ENCODE measurements around the gene TMCO4. TPM values are rescaled to one million over a fixed set of nuclear protein-coding genes. Genes with fewer than 3 reads are reported as not detected.

The TMCO4 gene
- total RNA-seq, 1 experiment from 2014 or later, result 4.3 TPM

DNA sequence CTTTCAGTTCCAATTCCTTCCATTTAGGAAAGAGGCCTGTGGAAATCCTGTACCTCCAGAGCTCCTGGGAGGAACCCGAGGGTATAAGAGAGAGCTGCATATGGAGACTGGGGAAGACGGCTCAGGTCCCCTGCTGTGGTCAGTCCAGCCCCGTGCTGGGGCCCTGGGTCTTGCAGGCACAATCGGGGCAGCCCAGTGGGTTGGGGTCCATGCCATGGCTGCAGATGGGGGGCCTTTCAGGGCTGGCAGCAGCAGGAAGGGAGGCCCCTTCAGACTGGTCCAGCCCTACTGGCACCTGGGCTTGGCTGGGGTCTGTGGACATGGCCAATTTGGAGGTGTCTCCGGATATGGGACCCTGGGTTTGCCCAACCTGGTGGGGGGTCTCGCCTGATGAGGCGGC is 116.8 kb downstream of the TMCO4 start:
- Histone ChIP-seq H3K4me3 (ENCODE audit: low read depth, low read length, poor library complexity, severe bottlenecking) (no peak overlapping the region), H3K4me1 (ENCODE audit: insufficient read depth, low read length, poor library complexity, severe bottlenecking) (no peaks in the 10 kb centered on the region), H3K27ac (ENCODE audit: low read depth, low read length, poor library complexity, severe bottlenecking) (no peak overlapping the region), H3K27me3 (replicated peaks; ENCODE audit: insufficient read depth, low read depth, low read length, poor library complexity) (no peaks in the 10 kb centered on the region), H3K9me3 (ENCODE audit: low read depth, low read length, poor library complexity, severe bottlenecking) (no peaks in the 10 kb centered on the region), H3K36me3 (ENCODE audit: insufficient read depth, low read length, poor library complexity, severe bottlenecking) (no peaks in the 10 kb centered on the region)
- CTCF ChIA-PET, result no interaction called here
- intact Hi-C loops (cut with micrococcal nuclease; ENCODE audit: unreplicated experiment), result no loop called here
- no TSS peak for BruUV-seq (replicated peaks)
- POLR2A ChIA-PET (ENCODE audit: low non-redundant PET), result no interaction called here
- no peak for DNase-seq (ENCODE audit: low spot score)
- no peak for TF ChIP-seq EZH2 (IDR thresholded peaks at IDR 0.05; ENCODE audit: borderline replicate concordance, low read depth, low read length, poor library complexity, severe bottlenecking)
- TF ChIP-seq, protein P1, sequence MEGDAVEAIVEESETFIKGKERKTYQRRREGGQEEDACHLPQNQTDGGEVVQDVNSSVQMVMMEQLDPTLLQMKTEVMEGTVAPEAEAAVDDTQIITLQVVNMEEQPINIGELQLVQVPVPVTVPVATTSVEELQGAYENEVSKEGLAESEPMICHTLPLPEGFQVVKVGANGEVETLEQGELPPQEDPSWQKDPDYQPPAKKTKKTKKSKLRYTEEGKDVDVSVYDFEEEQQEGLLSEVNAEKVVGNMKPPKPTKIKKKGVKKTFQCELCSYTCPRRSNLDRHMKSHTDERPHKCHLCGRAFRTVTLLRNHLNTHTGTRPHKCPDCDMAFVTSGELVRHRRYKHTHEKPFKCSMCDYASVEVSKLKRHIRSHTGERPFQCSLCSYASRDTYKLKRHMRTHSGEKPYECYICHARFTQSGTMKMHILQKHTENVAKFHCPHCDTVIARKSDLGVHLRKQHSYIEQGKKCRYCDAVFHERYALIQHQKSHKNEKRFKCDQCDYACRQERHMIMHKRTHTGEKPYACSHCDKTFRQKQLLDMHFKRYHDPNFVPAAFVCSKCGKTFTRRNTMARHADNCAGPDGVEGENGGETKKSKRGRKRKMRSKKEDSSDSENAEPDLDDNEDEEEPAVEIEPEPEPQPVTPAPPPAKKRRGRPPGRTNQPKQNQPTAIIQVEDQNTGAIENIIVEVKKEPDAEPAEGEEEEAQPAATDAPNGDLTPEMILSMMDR (conservative IDR thresholded peaks at IDR 0.05; ENCODE audit: low read depth, low read length), result no peak

- Histone ChIP-seq H3K27me3 (replicated peaks; ENCODE audit: insufficient read depth, low read depth, low read length, poor library complexity) (peaks cover 3% of the 10 kb centered on the region), H3K9me3 (ENCODE audit: low read depth, low read length, poor library complexity, severe bottlenecking) (no peaks in the 10 kb centered on the region), H3K36me3 (ENCODE audit: insufficient read depth, low read length, poor library complexity, severe bottlenecking) (no peaks in the 10 kb centered on the region), H3K27ac (ENCODE audit: low read depth, low read length, poor library complexity, severe bottlenecking) (no peak overlapping the region), H3K4me1 (ENCODE audit: insufficient read depth, low read length, poor library complexity, severe bottlenecking) (no peaks in the 10 kb centered on the region), H3K4me3 (ENCODE audit: low read depth, low read length, poor library complexity, severe bottlenecking) (no peak overlapping the region)
- DNase-seq (ENCODE audit: low spot score), result peak; percentile 45
- no TSS peak for BruUV-seq (replicated peaks)
- intact Hi-C loops (cut with micrococcal nuclease; ENCODE audit: unreplicated experiment), result no loop called here
- POLR2A ChIA-PET (ENCODE audit: low non-redundant PET), result no interaction called here
- TF ChIP-seq, protein P1 (conservative IDR thresholded peaks at IDR 0.05; ENCODE audit: low read depth, low read length), result no peak
- TF ChIP-seq EZH2 (IDR thresholded peaks at IDR 0.05; ENCODE audit: borderline replicate concordance, low read depth, low read length, poor library complexity, severe bottlenecking), result no peak
- CTCF ChIA-PET, result no interaction called here
Observed at GRCh38 chr1:19682257-19682656, 117.5 kb downstream of the TMCO4 start.

DNA sequence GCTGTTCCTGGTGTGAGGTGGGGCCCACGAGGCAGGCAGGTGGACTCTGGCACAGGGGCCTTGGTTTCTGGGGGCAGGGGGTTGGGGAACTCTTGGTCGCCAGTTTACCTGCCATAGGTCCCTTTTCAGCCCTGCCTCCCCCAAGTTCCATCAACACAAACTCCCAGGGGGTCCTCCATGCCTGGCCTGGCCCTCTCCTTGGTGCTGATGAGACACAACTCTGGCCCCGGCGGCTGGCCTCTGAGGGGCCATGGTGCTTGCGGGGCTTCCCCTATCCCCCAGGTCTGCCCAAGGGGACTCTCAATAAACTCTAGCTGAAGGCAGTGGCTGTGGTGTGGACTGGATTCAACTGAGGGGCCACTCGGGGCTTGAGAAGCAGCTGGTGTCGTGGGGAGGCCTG is 119.1 kb downstream of the TMCO4 start:
- intact Hi-C loops (cut with micrococcal nuclease; ENCODE audit: unreplicated experiment), result no loop called here
- POLR2A ChIA-PET (ENCODE audit: low non-redundant PET), result no interaction called here
- Histone ChIP-seq H3K27me3 (replicated peaks; ENCODE audit: insufficient read depth, low read depth, low read length, poor library complexity) (peaks cover 11% of the 10 kb centered on the region), H3K9me3 (ENCODE audit: low read depth, low read length, poor library complexity, severe bottlenecking) (no peaks in the 10 kb centered on the region), H3K27ac (ENCODE audit: low read depth, low read length, poor library complexity, severe bottlenecking) (no peak overlapping the region), H3K4me1 (ENCODE audit: insufficient read depth, low read length, poor library complexity, severe bottlenecking) (no peaks in the 10 kb centered on the region), H3K4me3 (ENCODE audit: low read depth, low read length, poor library complexity, severe bottlenecking) (no peak overlapping the region), H3K36me3 (ENCODE audit: insufficient read depth, low read length, poor library complexity, severe bottlenecking) (no peaks in the 10 kb centered on the region)
- no peak for DNase-seq (ENCODE audit: low spot score)
- TF ChIP-seq EZH2 (IDR thresholded peaks at IDR 0.05; ENCODE audit: borderline replicate concordance, low read depth, low read length, poor library complexity, severe bottlenecking), result no peak
- TF ChIP-seq, protein P1 (conservative IDR thresholded peaks at IDR 0.05; ENCODE audit: low read depth, low read length), result no peak
- BruUV-seq (replicated peaks), result no TSS peak
- CTCF ChIA-PET, result no interaction called here

All from A673 (cell line).